Gastroesophageal sphincter (tissue), 3 donors: ENCODE measurements around the gene AFDN.

Source experiments
- EP300 ChIP-seq: sonication (generic); formaldehyde crosslinking; IDR thresholded peaks from one replicate; pipeline ENCODE4 v1.6.1; 2017; ENCODE audit warnings: antibody characterized with exemption, mild to moderate bottlenecking
- POLR2A ChIP-seq, 2 donors: fragments of 450-650 bp; IDR thresholded peaks; one replicate each; pipeline ENCODE4 v1.6.1; 2017; ENCODE audit warnings: antibody characterized with exemption in 2 of 2, mild to moderate bottlenecking in 2 of 2, moderate library complexity in 1 of 2
- POLR2AphosphoS5 ChIP-seq: sonication (generic); formaldehyde crosslinking; IDR thresholded peaks from one replicate; pipeline ENCODE4 v1.6.1; 2017; ENCODE audit warnings: antibody characterized with exemption
- TF ChIP-seq, protein P1 (sequence below), 4 experiments: fragments of 200-600 bp in 2 of 4; fragments of 450-650 bp in 2 of 4; sonication (generic) in 1 of 4; IDR thresholded peaks; one replicate each; pipeline ENCODE4 v1.5.1; 2017 to 2019; ENCODE audit warnings: antibody characterized with exemption in 4 of 4, mild to moderate bottlenecking in 2 of 4, moderate library complexity in 2 of 4

DNA sequence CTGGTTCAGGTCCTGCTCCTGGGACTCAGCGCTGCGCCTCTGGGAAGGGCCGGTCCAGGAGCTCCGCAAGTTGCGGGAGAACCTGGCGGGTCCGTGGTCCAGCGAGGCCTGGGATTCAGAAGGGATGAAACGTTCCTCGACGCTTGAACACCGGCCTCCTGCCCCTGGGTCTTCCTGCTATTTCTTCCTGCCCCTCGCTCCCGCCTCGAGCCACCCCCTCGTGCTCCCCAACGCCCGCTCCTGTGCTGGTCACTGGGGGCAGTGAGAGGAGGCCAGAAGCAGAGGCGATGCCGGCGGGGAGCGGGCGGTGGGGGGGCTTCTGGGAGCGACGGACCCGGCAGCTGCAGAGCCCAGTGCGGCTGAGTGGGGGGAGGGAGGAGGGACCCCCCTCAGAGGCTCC is 150.0 kb downstream of the AFDN start:
- TF ChIP-seq POLR2A (IDR thresholded peaks at IDR 0.05) (no peak), POLR2AphosphoS5 (no peak), EP300 (no peak)
- TF ChIP-seq, protein P1, sequence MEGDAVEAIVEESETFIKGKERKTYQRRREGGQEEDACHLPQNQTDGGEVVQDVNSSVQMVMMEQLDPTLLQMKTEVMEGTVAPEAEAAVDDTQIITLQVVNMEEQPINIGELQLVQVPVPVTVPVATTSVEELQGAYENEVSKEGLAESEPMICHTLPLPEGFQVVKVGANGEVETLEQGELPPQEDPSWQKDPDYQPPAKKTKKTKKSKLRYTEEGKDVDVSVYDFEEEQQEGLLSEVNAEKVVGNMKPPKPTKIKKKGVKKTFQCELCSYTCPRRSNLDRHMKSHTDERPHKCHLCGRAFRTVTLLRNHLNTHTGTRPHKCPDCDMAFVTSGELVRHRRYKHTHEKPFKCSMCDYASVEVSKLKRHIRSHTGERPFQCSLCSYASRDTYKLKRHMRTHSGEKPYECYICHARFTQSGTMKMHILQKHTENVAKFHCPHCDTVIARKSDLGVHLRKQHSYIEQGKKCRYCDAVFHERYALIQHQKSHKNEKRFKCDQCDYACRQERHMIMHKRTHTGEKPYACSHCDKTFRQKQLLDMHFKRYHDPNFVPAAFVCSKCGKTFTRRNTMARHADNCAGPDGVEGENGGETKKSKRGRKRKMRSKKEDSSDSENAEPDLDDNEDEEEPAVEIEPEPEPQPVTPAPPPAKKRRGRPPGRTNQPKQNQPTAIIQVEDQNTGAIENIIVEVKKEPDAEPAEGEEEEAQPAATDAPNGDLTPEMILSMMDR (IDR thresholded peaks at IDR 0.05): no peak
